HCT116 (cell line): Measurements from ENCODE around the gene ATP2B3. TPM values are rescaled to one million over a fixed set of nuclear protein-coding genes. Genes with fewer than 3 reads are reported as not detected.
A peak's percentile ranks its signal among the peaks of the same experiment; 100 is the strongest.

ENCODE experiments used
- ATAC-seq: fragments of 200-7000 bp; cut with Tn5 transposase; 2 replicates; pipeline ENCODE4 v1.9.1; 2020; ENCODE audit warnings: mild to moderate bottlenecking, moderate library complexity
- BruUV-seq: library from RNA; stranded (reverse); fragments of 400-500 nt; replicated peaks from 2 replicates; lab custom pipeline; 2021; lab: Mats Ljungman, UMichigan
- CTCF ChIA-PET: fragments of 300-600 bp; sonication (Branson Sonifier 250); formaldehyde crosslinking; loops from one replicate; lab custom pipeline; 2021; ENCODE audit warnings: antibody characterized with exemption; lab: Charles Lee
- POLR2A ChIA-PET: fragments of 300-600, 350-600 bp; sonication (Branson Sonifier 250); formaldehyde crosslinking; loops from one replicate; lab custom pipeline; 2021; ENCODE audit warnings: antibody characterized with exemption; lab: Charles Lee
- RAD21 ChIA-PET, 2 experiments: fragments of 300-600 bp; sonication (Branson Sonifier 250); formaldehyde crosslinking; loops; one replicate each; lab custom pipeline; 2023; ENCODE audit warnings: low total read pairs in 2 of 2; ENCODE audit not compliant: uncharacterized antibody in 2 of 2, unreplicated experiment in 2 of 2, low non-redundant PET in 1 of 2; lab: Charles Lee
- DNase-seq: peaks from one replicate; pipeline ENCODE4 v3.0.0-alpha.2; 2010; ENCODE audit warnings: low read depth, low spot score
- H2AFZ ChIP-seq: fragments of 200-600 bp; shearing (Covaris generic), sonication (generic); 2 replicates; pipeline ENCODE4 v1.6.1; 2017; ENCODE audit warnings: low read depth, mixed run types, mixed read lengths, antibody characterized with exemption, low read length; ENCODE audit not compliant: poor library complexity, severe bottlenecking
- H3K27ac ChIP-seq: 2 replicates; pipeline ENCODE4 v1.5.1; 2012; ENCODE audit warnings: low read depth, low read length
- H3K27me3 ChIP-seq: fragments of 200-600 bp; sonication (generic); 2 replicates; pipeline ENCODE4 v1.6.1; 2016; ENCODE audit warnings: mixed run types, low read length, mixed read lengths; ENCODE audit not compliant: insufficient read depth
- H3K36me3 ChIP-seq, 2 experiments: fragments of 200-500 bp in 1 of 2; fragments of 200-600 bp in 1 of 2; sonication (Bioruptor generic) in 1 of 2; sonication (generic) in 1 of 2; 2 replicates each; pipeline versions ENCODE4 v1.5.1 to v1.6.1; 2014 to 2016; ENCODE audit warnings: low read length in 2 of 2, inconsistent platforms in 1 of 2, mixed read lengths in 1 of 2, mixed run types in 1 of 2; ENCODE audit not compliant: insufficient read depth in 2 of 2, control insufficient read depth in 1 of 2
- H3K4me1 ChIP-seq, 2 experiments: fragments of 200-600 bp in 1 of 2; sonication (generic) in 1 of 2; 2 replicates each; pipeline versions ENCODE4 v1.5.1 to v1.6.1; 2012 to 2017; ENCODE audit warnings: low read length in 2 of 2, inconsistent platforms in 1 of 2, mild to moderate bottlenecking in 1 of 2, mixed read lengths in 1 of 2, mixed run types in 1 of 2, moderate library complexity in 1 of 2; ENCODE audit not compliant: insufficient read depth in 2 of 2, control insufficient read depth in 1 of 2
- H3K4me2 ChIP-seq: fragments of 200-600 bp; sonication (generic); 2 replicates; pipeline ENCODE4 v1.6.1; 2017; ENCODE audit warnings: mixed run types, low read length, mixed read lengths
- H3K4me3 ChIP-seq, 2 experiments: fragments of 200-600 bp in 1 of 2; sonication (generic) in 1 of 2; replicated peaks in 1 of 2; 2 replicates each; pipeline ENCODE4 v1.5.1; 2011 to 2016; ENCODE audit warnings: low read length in 2 of 2, control low read depth in 1 of 2, low read depth in 1 of 2, mild to moderate bottlenecking in 1 of 2, mixed read lengths in 1 of 2, mixed run types in 1 of 2
- H3K79me2 ChIP-seq: fragments of 200-600 bp; sonication (generic); 2 replicates; pipeline ENCODE4 v1.6.1; 2017; ENCODE audit warnings: mild to moderate bottlenecking, mixed run types, low read length, moderate library complexity, mixed read lengths; ENCODE audit not compliant: insufficient read depth
- H3K9ac ChIP-seq: fragments of 200-600 bp; sonication (generic); 2 replicates; pipeline ENCODE4 v1.6.1; 2016; ENCODE audit warnings: low read length, mixed read lengths
- H3K9me2 ChIP-seq: fragments of 200-600 bp; sonication (generic), shearing (Covaris generic); 2 replicates; pipeline ENCODE4 v1.6.1; 2017; ENCODE audit warnings: mixed run types, mild to moderate bottlenecking, moderate library complexity; ENCODE audit not compliant: insufficient read depth
- H3K9me3 ChIP-seq, 2 experiments: fragments of 200-500 bp in 1 of 2; fragments of 200-600 bp in 1 of 2; sonication (Bioruptor generic) in 1 of 2; sonication (generic) in 1 of 2; 2 replicates each; pipeline ENCODE4 v1.6.1; 2014 to 2017; ENCODE audit warnings: low read length in 2 of 2, mixed read lengths in 2 of 2, inconsistent platforms in 1 of 2, low read depth in 1 of 2, mild to moderate bottlenecking in 1 of 2, mixed run types in 1 of 2, moderate library complexity in 1 of 2; ENCODE audit not compliant: control insufficient read depth in 1 of 2, insufficient read depth in 1 of 2
- H4K20me1 ChIP-seq: fragments of 200-600 bp; sonication (generic), shearing (Covaris generic); 2 replicates; pipeline ENCODE4 v1.6.1; 2017; ENCODE audit warnings: mixed run types, mild to moderate bottlenecking, moderate library complexity; ENCODE audit not compliant: insufficient read depth
- ATF3 ChIP-seq: IDR thresholded peaks from 2 replicates; pipeline ENCODE4 v1.6.1; 2012
- CBX3 ChIP-seq: IDR thresholded peaks from 2 replicates; pipeline ENCODE4 v1.6.1; 2012; ENCODE audit warnings: low read depth
- CEBPB ChIP-seq: IDR thresholded peaks from 2 replicates; pipeline ENCODE4 v1.6.1; 2012; ENCODE audit warnings: low read depth
- EGR1 ChIP-seq: IDR thresholded peaks from 2 replicates; pipeline ENCODE4 v1.6.1; 2012; ENCODE audit warnings: low read depth
- ELF1 ChIP-seq: IDR thresholded peaks from 2 replicates; pipeline ENCODE4 v1.6.1; 2012; ENCODE audit warnings: low read depth, borderline replicate concordance
- EZH2 ChIP-seq: fragments of 200-600 bp; sonication (generic); IDR thresholded peaks from 2 replicates; pipeline ENCODE4 v1.6.1; 2017; ENCODE audit warnings: antibody characterized with exemption, mixed run types
- EZH2phosphoT487 ChIP-seq: fragments of 200-600 bp; IDR thresholded peaks from 2 replicates; pipeline ENCODE4 v1.6.1; 2018; ENCODE audit warnings: antibody characterized with exemption, borderline replicate concordance
- JUND ChIP-seq: IDR thresholded peaks from 2 replicates; pipeline ENCODE4 v1.6.1; 2012
- MAX ChIP-seq: IDR thresholded peaks from 2 replicates; pipeline ENCODE4 v1.6.1; 2012
- POLR2A ChIP-seq: IDR thresholded peaks from 2 replicates; pipeline ENCODE4 v1.7.0; 2011; ENCODE audit warnings: borderline replicate concordance; ENCODE audit not compliant: insufficient read depth, insufficient read length; ENCODE audit errors: extremely low read depth
- POLR2AphosphoS5 ChIP-seq: IDR thresholded peaks from 2 replicates; pipeline ENCODE4 v1.6.1; 2011; ENCODE audit warnings: mild to moderate bottlenecking, low read depth, low read length, moderate library complexity
- RAD21 ChIP-seq: IDR thresholded peaks from 2 replicates; pipeline ENCODE4 v1.6.1; 2012; ENCODE audit warnings: low read depth, mild to moderate bottlenecking
- SIN3A ChIP-seq: IDR thresholded peaks from 2 replicates; pipeline ENCODE4 v1.6.1; 2012; ENCODE audit warnings: low read depth
- SRF ChIP-seq: IDR thresholded peaks from 2 replicates; pipeline ENCODE4 v1.6.1; 2012; ENCODE audit warnings: low read depth
- TCF7L2 ChIP-seq: IDR thresholded peaks from 2 replicates; pipeline ENCODE4 v1.7.0; 2011; ENCODE audit warnings: borderline replicate concordance, inconsistent platforms; ENCODE audit not compliant: insufficient read depth, insufficient read length; ENCODE audit errors: extremely low read depth
- YY1 ChIP-seq: IDR thresholded peaks from 2 replicates; pipeline ENCODE4 v1.6.1; 2011; ENCODE audit warnings: low read length, low read depth, moderate library complexity, mild to moderate bottlenecking; ENCODE audit not compliant: insufficient replicate concordance; ENCODE audit errors: extremely low read depth
- ZBTB33 ChIP-seq: IDR thresholded peaks from 2 replicates; pipeline ENCODE4 v1.6.1; 2011; ENCODE audit warnings: mild to moderate bottlenecking, low read length, moderate library complexity; ENCODE audit not compliant: insufficient replicate concordance; ENCODE audit errors: extremely low read depth
- ZFX ChIP-seq: fragments of 450-650 bp; IDR thresholded peaks from 2 replicates; pipeline ENCODE4 v1.6.1; 2017
- intact Hi-C: fragments of 100-400 bp; cut with micrococcal nuclease; formaldehyde crosslinking; loops from 2 replicates; pipeline ENCODE4 v1.10.0; 2022
- total RNA-seq: library from RNA; stranded (reverse); gene quantifications from one replicate; pipeline ENCODE4 v1.2.1, GENCODE V29; 2021; ENCODE audit not compliant: unreplicated experiment
- TF ChIP-seq, protein P1 (sequence below), 3 experiments: fragments of 200-600 bp in 1 of 3; sonication (generic) in 1 of 3; IDR thresholded peaks in 2 of 3; conservative IDR thresholded peaks in 1 of 3; 2 replicates each; pipeline ENCODE4 v1.5.1; 2012 to 2017; ENCODE audit warnings: low read depth in 2 of 3, low read length in 2 of 3, antibody characterized with exemption in 1 of 3, borderline replicate concordance in 1 of 3, control low read depth in 1 of 3, mild to moderate bottlenecking in 1 of 3, mixed read lengths in 1 of 3, mixed run types in 1 of 3, moderate library complexity in 1 of 3; ENCODE audit not compliant: insufficient read depth in 1 of 3

Gene ATP2B3
- total RNA-seq, 1 experiment from 2014 or later, result not detected

GRCh38 chrX:153600921-153601320, 83.5 kb downstream of the ATP2B3 start:
- Histone ChIP-seq H3K4me1 (peaks cover 4 to 16% of the 10 kb centered on the region in 2 experiments; a peak in 2 of 4 replicates), H4K20me1 (no peaks in the 10 kb centered on the region), H3K27me3 (no peaks in the 10 kb centered on the region), H3K9me3 (no peaks in the 10 kb centered on the region), H3K9ac (no peak overlapping the region), H3K79me2 (peaks cover 24% of the 10 kb centered on the region), H3K36me3 (no peaks in the 10 kb centered on the region), H3K4me2 (peak overlapping the region; percentile 79; the same call in 1 of the 2 replicates), H2AFZ (no peak overlapping the region), H3K9me2 (no peaks in the 10 kb centered on the region), H3K4me3 (no peak overlapping the region), H3K27ac (no peak overlapping the region)
- no peak for DNase-seq
- no TSS peak for BruUV-seq
- ChIA-PET RAD21 (no interaction called here), CTCF (no interaction called here), POLR2A (no interaction called here)
- ATAC-seq, result no peak
- TF ChIP-seq JUND (no peak), SRF (no peak), POLR2A (no peak), EZH2 (no peak), ZBTB33 (no peak), POLR2AphosphoS5 (no peak), EZH2phosphoT487 (no peak), TCF7L2 (no peak), RAD21 (no peak), ZFX (no peak), CBX3 (no peak), CEBPB (no peak), ATF3 (no peak), YY1 (no peak), EGR1 (no peak), ELF1 (no peak), SIN3A (no peak), MAX (no peak)
- TF ChIP-seq, protein P1, sequence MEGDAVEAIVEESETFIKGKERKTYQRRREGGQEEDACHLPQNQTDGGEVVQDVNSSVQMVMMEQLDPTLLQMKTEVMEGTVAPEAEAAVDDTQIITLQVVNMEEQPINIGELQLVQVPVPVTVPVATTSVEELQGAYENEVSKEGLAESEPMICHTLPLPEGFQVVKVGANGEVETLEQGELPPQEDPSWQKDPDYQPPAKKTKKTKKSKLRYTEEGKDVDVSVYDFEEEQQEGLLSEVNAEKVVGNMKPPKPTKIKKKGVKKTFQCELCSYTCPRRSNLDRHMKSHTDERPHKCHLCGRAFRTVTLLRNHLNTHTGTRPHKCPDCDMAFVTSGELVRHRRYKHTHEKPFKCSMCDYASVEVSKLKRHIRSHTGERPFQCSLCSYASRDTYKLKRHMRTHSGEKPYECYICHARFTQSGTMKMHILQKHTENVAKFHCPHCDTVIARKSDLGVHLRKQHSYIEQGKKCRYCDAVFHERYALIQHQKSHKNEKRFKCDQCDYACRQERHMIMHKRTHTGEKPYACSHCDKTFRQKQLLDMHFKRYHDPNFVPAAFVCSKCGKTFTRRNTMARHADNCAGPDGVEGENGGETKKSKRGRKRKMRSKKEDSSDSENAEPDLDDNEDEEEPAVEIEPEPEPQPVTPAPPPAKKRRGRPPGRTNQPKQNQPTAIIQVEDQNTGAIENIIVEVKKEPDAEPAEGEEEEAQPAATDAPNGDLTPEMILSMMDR (IDR thresholded peaks at IDR 0.05 in 2 of 3, conservative IDR thresholded peaks at IDR 0.05 in 1 of 3; ENCODE audit: borderline replicate concordance in 1 of 3, insufficient read depth in 1 of 3, low read depth in 2 of 3, low read length in 2 of 3), result no peak
- intact Hi-C loops, result no loop called here
